ENCODE measurements around the gene APCS. TPM values are rescaled to one million over a fixed set of nuclear protein-coding genes. Genes with fewer than 3 reads are reported as not detected.

APCS gene
- total and polyA plus RNA-seq, 10 donors = not detected

DNA sequence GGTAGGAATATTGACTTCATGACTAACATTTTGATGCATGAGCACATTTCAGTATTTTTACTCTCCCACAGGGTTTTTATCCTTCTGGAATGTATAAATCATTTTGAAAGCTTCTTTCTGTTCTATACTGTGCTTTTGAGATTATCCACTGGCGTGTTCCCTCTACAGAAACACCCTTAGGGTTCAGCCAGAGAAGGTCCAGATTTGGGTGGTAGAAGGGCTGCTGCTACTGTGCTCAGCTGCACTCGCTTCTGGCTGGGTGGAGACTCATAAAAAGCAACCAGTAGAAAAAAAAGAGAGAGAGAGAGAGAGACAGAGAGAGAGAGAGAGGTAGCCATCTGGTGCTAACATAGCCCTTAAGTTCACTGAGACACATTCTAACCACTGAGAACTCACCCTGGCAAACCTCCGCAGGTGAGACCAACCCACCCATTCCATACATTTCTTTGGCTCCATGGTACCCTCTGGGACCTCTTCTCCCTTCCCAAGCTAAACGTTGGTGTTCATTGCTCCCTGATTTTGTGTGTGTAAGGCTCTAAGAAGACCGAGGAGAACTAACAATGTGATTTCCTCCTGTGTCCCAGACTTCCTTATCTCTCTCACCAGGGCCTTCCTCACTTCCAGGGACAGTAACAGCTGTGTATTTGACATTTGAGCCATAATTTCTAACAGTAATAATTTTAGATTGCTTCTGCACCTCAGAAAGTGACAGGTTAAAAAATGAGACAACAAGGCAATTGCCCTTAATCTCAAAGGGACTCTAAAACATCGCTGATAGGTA, 7.2 kb downstream of the APCS start:
- WGBS, 5 donors = 24 to 39% (median 36%) methylated on average over 6 of the region's 6 CpGs
- no peak for TF ChIP-seq POLR2A (IDR thresholded peaks at IDR 0.05)
- TF ChIP-seq, protein P1, sequence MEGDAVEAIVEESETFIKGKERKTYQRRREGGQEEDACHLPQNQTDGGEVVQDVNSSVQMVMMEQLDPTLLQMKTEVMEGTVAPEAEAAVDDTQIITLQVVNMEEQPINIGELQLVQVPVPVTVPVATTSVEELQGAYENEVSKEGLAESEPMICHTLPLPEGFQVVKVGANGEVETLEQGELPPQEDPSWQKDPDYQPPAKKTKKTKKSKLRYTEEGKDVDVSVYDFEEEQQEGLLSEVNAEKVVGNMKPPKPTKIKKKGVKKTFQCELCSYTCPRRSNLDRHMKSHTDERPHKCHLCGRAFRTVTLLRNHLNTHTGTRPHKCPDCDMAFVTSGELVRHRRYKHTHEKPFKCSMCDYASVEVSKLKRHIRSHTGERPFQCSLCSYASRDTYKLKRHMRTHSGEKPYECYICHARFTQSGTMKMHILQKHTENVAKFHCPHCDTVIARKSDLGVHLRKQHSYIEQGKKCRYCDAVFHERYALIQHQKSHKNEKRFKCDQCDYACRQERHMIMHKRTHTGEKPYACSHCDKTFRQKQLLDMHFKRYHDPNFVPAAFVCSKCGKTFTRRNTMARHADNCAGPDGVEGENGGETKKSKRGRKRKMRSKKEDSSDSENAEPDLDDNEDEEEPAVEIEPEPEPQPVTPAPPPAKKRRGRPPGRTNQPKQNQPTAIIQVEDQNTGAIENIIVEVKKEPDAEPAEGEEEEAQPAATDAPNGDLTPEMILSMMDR (IDR thresholded peaks at IDR 0.05 in 8 of 11, conservative IDR thresholded peaks at IDR 0.05 in 3 of 11) = no peak
- no peak for TF ChIP-seq POLR2AphosphoS5 (IDR thresholded peaks at IDR 0.05)
- Histone ChIP-seq H3K27me3 (replicated peaks in 1 of 7) (peaks cover 0 to 19% (median 0%) of the 10 kb centered on the region in 7 donors), H3K4me1 (no peaks in the 10 kb centered on the region), H3K4me3 (no peak overlapping the region), H3K36me3 (no peaks in the 10 kb centered on the region), H3K9me3 (peaks cover 0 to 6% (median 0%) of the 10 kb centered on the region in 8 donors), H3K27ac (no peak overlapping the region)
- no peak for DNase-seq
- intact Hi-C loops (cut with DNase I; ENCODE audit: low total_unique reads) = no loop called here

DNA sequence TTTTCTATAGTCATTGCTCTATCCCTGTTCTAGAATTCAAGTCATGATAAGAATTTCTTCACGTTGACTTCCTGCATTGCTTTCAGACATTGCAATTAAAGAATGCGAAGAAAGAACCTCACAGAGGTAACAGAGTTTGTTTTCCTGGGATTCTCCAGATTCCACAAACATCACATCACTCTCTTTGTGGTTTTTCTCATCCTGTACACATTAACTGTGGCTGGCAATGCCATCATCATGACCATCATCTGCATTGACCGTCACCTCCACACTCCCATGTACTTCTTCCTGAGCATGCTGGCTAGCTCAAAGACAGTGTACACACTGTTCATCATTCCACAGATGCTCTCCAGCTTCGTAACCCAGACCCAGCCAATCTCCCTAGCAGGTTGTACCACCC, 10.6 kb downstream of the APCS start:
- H3K27me3 ChIP-seq (replicated peaks in 1 of 7) = peaks cover 0 to 32% (median 0%) of the 10 kb centered on the region in 7 donors
- no peaks in the 10 kb centered on the region for H3K4me1 ChIP-seq
- intact Hi-C loops (cut with DNase I; ENCODE audit: low total_unique reads) = no loop called here
- no peak overlapping the region for H3K27ac ChIP-seq
- WGBS, 5 donors = 70 to 84% (median 80%) methylated on average over 4 of the region's 4 CpGs
- H3K4me3 ChIP-seq = no peak overlapping the region
- TF ChIP-seq POLR2AphosphoS5 (IDR thresholded peaks at IDR 0.05) = no peak
- TF ChIP-seq, protein P1 (IDR thresholded peaks at IDR 0.05 in 8 of 11, conservative IDR thresholded peaks at IDR 0.05 in 3 of 11) = no peak
- TF ChIP-seq POLR2A (IDR thresholded peaks at IDR 0.05) = no peak
- no peaks in the 10 kb centered on the region for H3K36me3 ChIP-seq
- H3K9me3 ChIP-seq = no peaks in the 10 kb centered on the region
- no peak for DNase-seq

DNA sequence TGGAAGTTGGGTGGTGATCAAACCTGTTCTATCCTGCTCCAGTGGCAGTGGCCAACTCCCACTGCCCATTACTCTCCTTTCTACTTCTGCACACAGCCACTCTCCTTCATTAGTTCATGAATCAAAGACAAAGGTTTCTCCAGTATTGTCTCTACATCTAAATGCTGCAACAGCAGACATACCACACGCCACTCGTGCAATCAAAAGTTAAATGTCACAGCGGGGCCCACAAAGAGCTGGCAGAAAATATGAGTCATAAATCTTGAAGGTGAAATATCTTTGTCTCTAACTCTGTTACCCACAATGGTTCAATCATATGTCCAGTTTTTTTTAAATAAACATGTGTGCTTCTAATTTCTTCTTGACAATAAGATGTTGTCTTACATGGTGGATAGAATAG, 13.3 kb downstream of the APCS start:
- Histone ChIP-seq H3K27ac (no peak overlapping the region), H3K4me1 (no peaks in the 10 kb centered on the region), H3K9me3 (peaks cover 0 to 8% (median 0%) of the 10 kb centered on the region in 8 donors), H3K27me3 (replicated peaks in 1 of 7) (peaks cover 0 to 34% (median 0%) of the 10 kb centered on the region in 7 donors), H3K36me3 (no peaks in the 10 kb centered on the region), H3K4me3 (no peak overlapping the region)
- TF ChIP-seq POLR2A (IDR thresholded peaks at IDR 0.05) (no peak), POLR2AphosphoS5 (IDR thresholded peaks at IDR 0.05) (no peak)
- TF ChIP-seq, protein P1 (IDR thresholded peaks at IDR 0.05 in 8 of 11, conservative IDR thresholded peaks at IDR 0.05 in 3 of 11) = no peak
- intact Hi-C loops (cut with DNase I; ENCODE audit: low total_unique reads) = no loop called here
- DNase-seq = no peak
- 80 to 93% (median 87%) methylated on average over 3 of the region's 3 CpGs for WGBS, 5 donors

DNA sequence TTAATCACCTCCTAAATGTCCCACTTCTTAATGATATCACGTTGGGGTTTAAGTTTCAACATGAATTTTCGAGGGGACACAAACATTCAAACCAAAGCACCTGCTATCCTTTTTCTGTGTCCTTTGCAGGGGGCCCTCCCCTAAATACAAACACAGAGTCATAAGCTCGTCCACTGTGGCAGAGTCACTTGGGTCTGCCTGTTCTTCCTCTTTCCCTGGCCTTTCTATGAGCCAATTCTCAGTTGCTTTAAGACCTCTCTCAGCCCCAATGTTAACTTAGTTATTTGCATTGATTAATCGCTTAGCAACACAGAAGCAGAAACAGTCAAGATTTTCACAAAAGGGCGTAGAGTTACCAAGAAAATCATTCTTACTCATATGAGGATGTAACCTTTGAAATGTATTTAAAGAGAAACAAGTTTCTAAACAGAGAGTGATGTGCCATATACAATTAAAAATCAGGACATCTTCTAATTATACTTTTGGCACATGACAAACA, 14.9 kb downstream of the APCS start:
- Histone ChIP-seq H3K4me3 (no peak overlapping the region), H3K27ac (no peak overlapping the region), H3K27me3 (replicated peaks in 1 of 7) (peaks cover 0 to 34% (median 0%) of the 10 kb centered on the region in 7 donors), H3K36me3 (no peaks in the 10 kb centered on the region), H3K4me1 (no peaks in the 10 kb centered on the region), H3K9me3 (peaks cover 0 to 8% (median 0%) of the 10 kb centered on the region in 8 donors)
- TF ChIP-seq POLR2A (IDR thresholded peaks at IDR 0.05) (no peak), POLR2AphosphoS5 (IDR thresholded peaks at IDR 0.05) (no peak)
- TF ChIP-seq, protein P1 (IDR thresholded peaks at IDR 0.05 in 8 of 11, conservative IDR thresholded peaks at IDR 0.05 in 3 of 11) = no peak
- no peak for DNase-seq
- WGBS, 5 donors = 67 to 84% (median 77%) methylated on average over 5 of the region's 5 CpGs
- intact Hi-C loops (cut with DNase I; ENCODE audit: low total_unique reads) = no loop called here

Measured in spleen (tissue), 11 donors.